Liver (tissue), 9 donors: ENCODE data around the gene KAZN. TPM values are rescaled to one million over a fixed set of nuclear protein-coding genes. Genes with fewer than 3 reads are reported as not detected.

Source experiments
- DNase-seq: peaks from one replicate; pipeline ENCODE4 v3.0.0-alpha.2; 2017; ENCODE audit warnings: low spot score
- H3K27ac ChIP-seq, 2 donors: one replicate each; pipeline ENCODE4 v1.7.0; 2013; ENCODE audit warnings: inconsistent platforms in 2 of 2, low read length in 2 of 2, control low read depth in 1 of 2, low read depth in 1 of 2, mild to moderate bottlenecking in 1 of 2
- H3K27me3 ChIP-seq, 4 donors: one replicate each; pipeline versions ENCODE4 v1.6.1 to v1.7.0; 2013; ENCODE audit warnings: low read length in 3 of 4, inconsistent platforms in 1 of 4, mild to moderate bottlenecking in 1 of 4, moderate library complexity in 1 of 4; ENCODE audit not compliant: control insufficient read depth in 4 of 4, insufficient read depth in 4 of 4
- H3K36me3 ChIP-seq, 4 donors: one replicate each; pipeline versions ENCODE4 v1.6.1 to v1.7.0; 2013; ENCODE audit warnings: low read length in 3 of 4, mild to moderate bottlenecking in 3 of 4, low read depth in 1 of 4, moderate library complexity in 1 of 4; ENCODE audit not compliant: control insufficient read depth in 4 of 4, insufficient read depth in 3 of 4
- H3K4me1 ChIP-seq, 4 donors: one replicate each; pipeline versions ENCODE4 v1.6.1 to v1.7.0; 2013; ENCODE audit warnings: low read length in 3 of 4, mild to moderate bottlenecking in 3 of 4, moderate library complexity in 1 of 4; ENCODE audit not compliant: control insufficient read depth in 4 of 4, insufficient read depth in 4 of 4
- H3K4me3 ChIP-seq, 3 donors: one replicate each; pipeline versions ENCODE4 v1.6.1 to v1.7.0; 2013; ENCODE audit warnings: low read length in 3 of 3, control low read depth in 1 of 3, low read depth in 1 of 3, mild to moderate bottlenecking in 1 of 3
- H3K9ac ChIP-seq, 2 donors: one replicate each; pipeline ENCODE4 v1.7.0; 2013; ENCODE audit warnings: low read length in 2 of 2, mild to moderate bottlenecking in 2 of 2, moderate library complexity in 2 of 2, control low read depth in 1 of 2, low read depth in 1 of 2
- H3K9me3 ChIP-seq, 4 donors: one replicate each; pipeline versions ENCODE4 v1.6.1 to v1.7.0; 2013; ENCODE audit warnings: low read length in 3 of 4; ENCODE audit not compliant: control insufficient read depth in 4 of 4
- FOXA1 ChIP-seq: IDR thresholded peaks from 2 replicates; pipeline ENCODE4 v1.6.1; 2016; ENCODE audit warnings: antibody characterized with exemption
- FOXA2 ChIP-seq: IDR thresholded peaks from 2 replicates; pipeline ENCODE4 v1.6.1; 2016; ENCODE audit warnings: antibody characterized with exemption
- HNF4A ChIP-seq, 2 donors: conservative IDR thresholded peaks; 2 replicates each; pipeline ENCODE4 v1.6.1; 2016; ENCODE audit warnings: antibody characterized with exemption in 2 of 2, mild to moderate bottlenecking in 2 of 2
- HNF4G ChIP-seq: IDR thresholded peaks from 2 replicates; pipeline ENCODE4 v1.6.1; 2016; ENCODE audit warnings: antibody characterized with exemption
- JUND ChIP-seq, 2 donors: IDR thresholded peaks; 2 replicates each; pipeline ENCODE4 v1.6.1; 2016; ENCODE audit warnings: antibody characterized with exemption in 2 of 2
- RAD21 ChIP-seq, 2 donors: IDR thresholded peaks; 2 replicates each; pipeline ENCODE4 v1.6.1; 2016; ENCODE audit warnings: antibody characterized with exemption in 2 of 2, mild to moderate bottlenecking in 2 of 2
- RXRA ChIP-seq, 2 donors: IDR thresholded peaks; 2 replicates each; pipeline ENCODE4 v1.6.1; 2017 to 2018; ENCODE audit warnings: antibody characterized with exemption in 2 of 2, mild to moderate bottlenecking in 1 of 2
- SP1 ChIP-seq: IDR thresholded peaks from 2 replicates; pipeline ENCODE4 v1.6.1; 2018; ENCODE audit warnings: antibody characterized with exemption, mild to moderate bottlenecking
- YY1 ChIP-seq: IDR thresholded peaks from 2 replicates; pipeline ENCODE4 v1.6.1; 2016; ENCODE audit warnings: antibody characterized with exemption, mild to moderate bottlenecking
- WGBS: extraction: QIAGEN DNeasy Blood & Tissue Kit; methylation state at CpG from one replicate; pipeline ENCODE4 v1.1.7; 2013; 5-methylcytosine and 5-hydroxymethylcytosine counted together
- polyA plus RNA-seq, 2 donors: library from polyadenylated mRNA; stranded (reverse) in 1 of 2; unstranded in 1 of 2; fragments of 200-250 nt in 1 of 2; fragments of >200 nt in 1 of 2; fragmentation: Nextera tagmentation in 1 of 2; extraction: Ambion mirVana in 1 of 2; gene quantifications; one replicate each; pipeline versions ENCODE4 v1.2.1 to v1.2.3, GENCODE V29; 2013 to 2015
- total RNA-seq, 2 donors: library from RNA; depleted of rRNA; stranded (reverse); fragments of >200 nt; gene quantifications; one replicate each; pipeline ENCODE4 v1.2.3, GENCODE V29; 2014
- TF ChIP-seq, protein P1 (sequence below): IDR thresholded peaks from 2 replicates; pipeline ENCODE4 v1.6.1; 2016; ENCODE audit warnings: antibody characterized with exemption
- TF ChIP-seq, protein P2 (sequence below): IDR thresholded peaks from 2 replicates; pipeline ENCODE4 v1.6.1; 2016; ENCODE audit warnings: antibody characterized with exemption
- TF ChIP-seq, protein P3 (sequence below): IDR thresholded peaks from 2 replicates; pipeline ENCODE4 v1.6.1; 2016; ENCODE audit warnings: antibody characterized with exemption, mild to moderate bottlenecking
- TF ChIP-seq, protein P4 (sequence below): fragments of 150-350 bp; IDR thresholded peaks from 2 replicates; pipeline ENCODE4 v1.5.1; 2017; ENCODE audit warnings: improper control_type of control experiment, low read depth, low read length; ENCODE audit not compliant: missing input control
- donor health status: healthy.
- donor health status: healthy.
- donor health status: healthy.
- donor health status: healthy.
- donor health status: healthy.

KAZN gene
- total and polyA plus RNA-seq, 4 donors: 1.9 to 6.9 (median 2.4) TPM

DNA sequence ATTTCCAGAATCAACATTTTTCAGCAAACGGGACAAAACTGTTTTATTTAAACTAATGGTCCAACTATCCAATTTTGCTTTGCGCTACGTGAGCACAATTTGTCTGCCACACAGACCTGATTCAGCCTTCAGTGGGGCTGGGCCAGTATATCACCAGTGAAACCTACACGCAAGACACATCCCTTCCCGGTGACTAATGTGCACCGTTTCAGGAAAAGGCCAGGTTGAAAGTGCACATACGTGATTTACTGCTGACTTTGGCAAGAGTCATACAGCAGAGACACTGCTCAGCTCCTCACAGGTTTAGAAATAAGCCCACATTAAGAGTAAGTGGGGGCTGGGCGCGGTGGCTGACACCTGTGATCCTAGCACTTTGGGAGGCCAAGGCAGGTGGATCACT is 550.0 kb downstream of the KAZN start:
- H3K9me3 ChIP-seq: no peaks in the 10 kb centered on the region
- no peak overlapping the region for H3K9ac ChIP-seq
- TF ChIP-seq RXRA (IDR thresholded peaks at IDR 0.05) (no peak), JUND (IDR thresholded peaks at IDR 0.05) (no peak), HNF4G (no peak), HNF4A (conservative IDR thresholded peaks at IDR 0.05) (no peak), YY1 (no peak), FOXA1 (no peak), RAD21 (IDR thresholded peaks at IDR 0.05) (no peak)
- TF ChIP-seq, protein P1, sequence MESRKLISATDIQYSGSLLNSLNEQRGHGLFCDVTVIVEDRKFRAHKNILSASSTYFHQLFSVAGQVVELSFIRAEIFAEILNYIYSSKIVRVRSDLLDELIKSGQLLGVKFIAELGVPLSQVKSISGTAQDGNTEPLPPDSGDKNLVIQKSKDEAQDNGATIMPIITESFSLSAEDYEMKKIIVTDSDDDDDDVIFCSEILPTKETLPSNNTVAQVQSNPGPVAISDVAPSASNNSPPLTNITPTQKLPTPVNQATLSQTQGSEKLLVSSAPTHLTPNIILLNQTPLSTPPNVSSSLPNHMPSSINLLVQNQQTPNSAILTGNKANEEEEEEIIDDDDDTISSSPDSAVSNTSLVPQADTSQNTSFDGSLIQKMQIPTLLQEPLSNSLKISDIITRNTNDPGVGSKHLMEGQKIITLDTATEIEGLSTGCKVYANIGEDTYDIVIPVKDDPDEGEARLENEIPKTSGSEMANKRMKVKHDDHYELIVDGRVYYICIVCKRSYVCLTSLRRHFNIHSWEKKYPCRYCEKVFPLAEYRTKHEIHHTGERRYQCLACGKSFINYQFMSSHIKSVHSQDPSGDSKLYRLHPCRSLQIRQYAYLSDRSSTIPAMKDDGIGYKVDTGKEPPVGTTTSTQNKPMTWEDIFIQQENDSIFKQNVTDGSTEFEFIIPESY: no peak
- TF ChIP-seq, protein P2, sequence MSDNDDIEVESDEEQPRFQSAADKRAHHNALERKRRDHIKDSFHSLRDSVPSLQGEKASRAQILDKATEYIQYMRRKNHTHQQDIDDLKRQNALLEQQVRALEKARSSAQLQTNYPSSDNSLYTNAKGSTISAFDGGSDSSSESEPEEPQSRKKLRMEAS: no peak
- H3K36me3 ChIP-seq: no peaks in the 10 kb centered on the region
- no peak for DNase-seq
- H3K27me3 ChIP-seq: peaks cover 0 to 8% (median 3%) of the 10 kb centered on the region in 4 donors
- H3K27ac ChIP-seq: no peak overlapping the region
- H3K4me1 ChIP-seq: peaks cover 2 to 16% (median 14%) of the 10 kb centered on the region in 4 donors
- WGBS: 90% methylated on average over 9 of the region's 9 CpGs
- no peak overlapping the region for H3K4me3 ChIP-seq

DNA sequence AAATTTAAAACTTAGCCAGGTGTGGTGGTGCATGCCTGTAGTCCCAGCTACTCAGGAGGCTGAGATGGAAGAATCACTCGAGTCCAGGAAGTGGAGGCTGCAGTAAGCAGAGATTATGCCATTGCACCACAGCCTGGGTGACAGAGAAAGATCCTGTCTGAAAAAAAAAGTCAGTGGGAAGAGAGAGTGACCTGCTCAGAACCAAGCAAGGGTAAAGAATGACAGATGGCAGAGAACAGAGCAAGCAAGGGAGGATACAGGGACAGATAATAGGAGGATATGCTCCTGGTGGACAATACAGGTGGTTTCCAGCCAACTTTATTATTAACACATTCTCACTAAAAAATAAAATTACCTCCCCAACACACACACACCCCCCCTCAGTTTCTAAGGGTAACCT is 550.5 kb downstream of the KAZN start:
- DNase-seq: no peak
- H3K27ac ChIP-seq: no peak overlapping the region
- H3K4me1 ChIP-seq: peaks cover 4 to 20% (median 17%) of the 10 kb centered on the region in 4 donors
- H3K27me3 ChIP-seq: peaks cover 0 to 8% (median 3%) of the 10 kb centered on the region in 4 donors
- H3K4me3 ChIP-seq: no peak overlapping the region
- 2% methylated on average over 1 of the region's 1 CpG for WGBS
- H3K9me3 ChIP-seq: no peaks in the 10 kb centered on the region
- no peak overlapping the region for H3K9ac ChIP-seq
- no peaks in the 10 kb centered on the region for H3K36me3 ChIP-seq
- TF ChIP-seq FOXA2 (no peak), RXRA (IDR thresholded peaks at IDR 0.05) (no peak), JUND (IDR thresholded peaks at IDR 0.05) (no peak), HNF4G (no peak), FOXA1 (no peak), HNF4A (conservative IDR thresholded peaks at IDR 0.05) (no peak), RAD21 (IDR thresholded peaks at IDR 0.05) (no peak), SP1 (no peak)
- TF ChIP-seq, protein P1: no peak
- TF ChIP-seq, protein P3, sequence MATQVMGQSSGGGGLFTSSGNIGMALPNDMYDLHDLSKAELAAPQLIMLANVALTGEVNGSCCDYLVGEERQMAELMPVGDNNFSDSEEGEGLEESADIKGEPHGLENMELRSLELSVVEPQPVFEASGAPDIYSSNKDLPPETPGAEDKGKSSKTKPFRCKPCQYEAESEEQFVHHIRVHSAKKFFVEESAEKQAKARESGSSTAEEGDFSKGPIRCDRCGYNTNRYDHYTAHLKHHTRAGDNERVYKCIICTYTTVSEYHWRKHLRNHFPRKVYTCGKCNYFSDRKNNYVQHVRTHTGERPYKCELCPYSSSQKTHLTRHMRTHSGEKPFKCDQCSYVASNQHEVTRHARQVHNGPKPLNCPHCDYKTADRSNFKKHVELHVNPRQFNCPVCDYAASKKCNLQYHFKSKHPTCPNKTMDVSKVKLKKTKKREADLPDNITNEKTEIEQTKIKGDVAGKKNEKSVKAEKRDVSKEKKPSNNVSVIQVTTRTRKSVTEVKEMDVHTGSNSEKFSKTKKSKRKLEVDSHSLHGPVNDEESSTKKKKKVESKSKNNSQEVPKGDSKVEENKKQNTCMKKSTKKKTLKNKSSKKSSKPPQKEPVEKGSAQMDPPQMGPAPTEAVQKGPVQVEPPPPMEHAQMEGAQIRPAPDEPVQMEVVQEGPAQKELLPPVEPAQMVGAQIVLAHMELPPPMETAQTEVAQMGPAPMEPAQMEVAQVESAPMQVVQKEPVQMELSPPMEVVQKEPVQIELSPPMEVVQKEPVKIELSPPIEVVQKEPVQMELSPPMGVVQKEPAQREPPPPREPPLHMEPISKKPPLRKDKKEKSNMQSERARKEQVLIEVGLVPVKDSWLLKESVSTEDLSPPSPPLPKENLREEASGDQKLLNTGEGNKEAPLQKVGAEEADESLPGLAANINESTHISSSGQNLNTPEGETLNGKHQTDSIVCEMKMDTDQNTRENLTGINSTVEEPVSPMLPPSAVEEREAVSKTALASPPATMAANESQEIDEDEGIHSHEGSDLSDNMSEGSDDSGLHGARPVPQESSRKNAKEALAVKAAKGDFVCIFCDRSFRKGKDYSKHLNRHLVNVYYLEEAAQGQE: no peak
- TF ChIP-seq, protein P4, sequence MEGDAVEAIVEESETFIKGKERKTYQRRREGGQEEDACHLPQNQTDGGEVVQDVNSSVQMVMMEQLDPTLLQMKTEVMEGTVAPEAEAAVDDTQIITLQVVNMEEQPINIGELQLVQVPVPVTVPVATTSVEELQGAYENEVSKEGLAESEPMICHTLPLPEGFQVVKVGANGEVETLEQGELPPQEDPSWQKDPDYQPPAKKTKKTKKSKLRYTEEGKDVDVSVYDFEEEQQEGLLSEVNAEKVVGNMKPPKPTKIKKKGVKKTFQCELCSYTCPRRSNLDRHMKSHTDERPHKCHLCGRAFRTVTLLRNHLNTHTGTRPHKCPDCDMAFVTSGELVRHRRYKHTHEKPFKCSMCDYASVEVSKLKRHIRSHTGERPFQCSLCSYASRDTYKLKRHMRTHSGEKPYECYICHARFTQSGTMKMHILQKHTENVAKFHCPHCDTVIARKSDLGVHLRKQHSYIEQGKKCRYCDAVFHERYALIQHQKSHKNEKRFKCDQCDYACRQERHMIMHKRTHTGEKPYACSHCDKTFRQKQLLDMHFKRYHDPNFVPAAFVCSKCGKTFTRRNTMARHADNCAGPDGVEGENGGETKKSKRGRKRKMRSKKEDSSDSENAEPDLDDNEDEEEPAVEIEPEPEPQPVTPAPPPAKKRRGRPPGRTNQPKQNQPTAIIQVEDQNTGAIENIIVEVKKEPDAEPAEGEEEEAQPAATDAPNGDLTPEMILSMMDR: no peak
